HG03457 (cell line): ENCODE results near the gene FER1L5.
A peak's percentile ranks its signal among the peaks of the same experiment; 100 is the strongest.
"Not testable (repeated sequence)": the region's sequence is repeated elsewhere in the genome, so short reads cannot be mapped to it uniquely, and the experiment has no call there.

Source experiments
- ATAC-seq: cut with Tn5 transposase; IDR thresholded peaks from one replicate; pipeline ENCODE4 v1.9.1; 2021; ENCODE audit warnings: moderate number of reproducible peaks; ENCODE audit not compliant: unreplicated experiment

FER1L5 gene

DNA sequence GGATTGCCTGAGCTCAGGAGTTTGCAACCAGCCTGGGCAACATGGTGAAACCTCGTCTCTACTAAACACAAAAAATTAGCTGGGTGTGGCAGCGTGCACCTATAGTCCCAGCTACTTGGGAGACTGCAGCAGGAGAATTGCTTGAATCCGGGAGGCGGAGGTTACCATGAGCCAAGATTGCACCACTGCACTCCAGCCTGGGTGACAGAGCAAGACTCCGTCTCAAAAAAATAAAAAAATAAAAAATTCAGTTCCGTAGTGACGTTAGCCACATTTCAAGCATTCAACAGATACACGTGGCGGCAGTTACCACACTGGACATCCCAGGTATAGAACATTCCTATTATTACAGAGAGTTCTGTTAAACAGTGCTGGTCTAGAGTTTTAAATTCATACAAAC, 8.9 kb upstream of the FER1L5 start:
- ATAC-seq: no peak

DNA sequence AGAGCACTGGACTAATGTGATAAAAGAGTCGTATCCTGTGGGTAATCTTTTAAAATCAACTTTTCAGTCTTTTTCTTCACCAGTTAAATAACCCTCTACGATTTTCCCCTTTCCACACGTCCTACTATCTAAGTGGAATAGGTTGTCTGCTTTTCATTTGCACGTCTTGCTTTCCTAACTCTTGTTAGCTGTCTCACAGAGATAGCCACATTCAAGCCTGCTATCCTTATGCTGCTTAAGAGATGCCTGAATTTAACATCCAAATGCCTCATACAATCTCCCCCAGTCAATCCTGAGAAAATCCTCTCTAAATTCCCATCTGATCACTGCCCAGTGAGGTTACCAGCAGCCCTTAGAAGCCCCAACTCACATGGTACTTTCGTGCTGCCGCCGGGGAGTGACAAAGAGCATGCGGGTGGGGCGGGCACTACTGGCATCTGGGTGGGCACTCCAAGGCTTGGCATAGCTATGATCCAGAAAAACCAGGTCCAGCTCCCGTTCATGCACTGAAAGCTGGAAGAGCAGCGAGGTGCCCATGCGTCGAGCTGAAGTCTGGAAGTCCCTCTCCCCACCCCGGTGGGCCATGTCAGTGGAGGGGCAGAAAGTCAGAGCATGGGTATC, 5.9 kb upstream of the FER1L5 start:
- no peak for ATAC-seq

DNA sequence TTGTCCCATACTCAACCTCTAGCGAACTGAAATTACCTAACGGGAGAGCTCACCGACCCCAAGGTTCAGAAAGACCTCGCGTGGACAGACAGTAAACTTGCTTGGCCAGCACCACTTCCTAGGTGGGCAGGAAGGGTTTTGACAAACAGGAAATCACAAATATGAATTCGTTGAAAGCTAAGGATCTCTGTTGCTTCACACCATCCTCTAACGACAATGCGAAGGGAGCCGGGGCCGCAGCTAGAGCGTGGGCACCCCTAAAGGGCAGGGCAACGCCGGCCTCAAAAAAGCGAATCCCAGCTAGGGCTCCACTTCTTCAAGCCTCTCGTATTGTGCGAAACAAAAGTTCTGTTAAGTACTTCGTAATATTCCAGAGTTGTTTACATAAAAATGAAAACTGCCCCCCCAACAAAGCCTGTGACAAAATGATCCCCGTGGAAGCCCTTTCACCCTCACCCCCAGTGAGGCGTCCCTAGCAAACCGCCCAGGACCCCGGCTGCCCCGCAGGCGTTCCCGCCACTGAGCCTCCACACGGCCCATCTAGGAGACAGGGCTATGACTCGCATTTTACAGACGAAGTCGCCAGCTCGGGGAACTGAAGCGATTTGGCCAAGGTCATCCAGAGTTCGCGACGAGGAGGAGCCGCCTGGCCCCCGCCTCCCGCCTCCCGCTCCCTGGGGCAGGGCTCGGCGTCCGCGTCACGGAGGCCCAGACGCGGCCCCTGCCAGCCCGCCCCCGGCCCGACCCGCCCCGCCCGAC, 5.0 kb upstream of the FER1L5 start:
- ATAC-seq: peak; percentile 53

DNA sequence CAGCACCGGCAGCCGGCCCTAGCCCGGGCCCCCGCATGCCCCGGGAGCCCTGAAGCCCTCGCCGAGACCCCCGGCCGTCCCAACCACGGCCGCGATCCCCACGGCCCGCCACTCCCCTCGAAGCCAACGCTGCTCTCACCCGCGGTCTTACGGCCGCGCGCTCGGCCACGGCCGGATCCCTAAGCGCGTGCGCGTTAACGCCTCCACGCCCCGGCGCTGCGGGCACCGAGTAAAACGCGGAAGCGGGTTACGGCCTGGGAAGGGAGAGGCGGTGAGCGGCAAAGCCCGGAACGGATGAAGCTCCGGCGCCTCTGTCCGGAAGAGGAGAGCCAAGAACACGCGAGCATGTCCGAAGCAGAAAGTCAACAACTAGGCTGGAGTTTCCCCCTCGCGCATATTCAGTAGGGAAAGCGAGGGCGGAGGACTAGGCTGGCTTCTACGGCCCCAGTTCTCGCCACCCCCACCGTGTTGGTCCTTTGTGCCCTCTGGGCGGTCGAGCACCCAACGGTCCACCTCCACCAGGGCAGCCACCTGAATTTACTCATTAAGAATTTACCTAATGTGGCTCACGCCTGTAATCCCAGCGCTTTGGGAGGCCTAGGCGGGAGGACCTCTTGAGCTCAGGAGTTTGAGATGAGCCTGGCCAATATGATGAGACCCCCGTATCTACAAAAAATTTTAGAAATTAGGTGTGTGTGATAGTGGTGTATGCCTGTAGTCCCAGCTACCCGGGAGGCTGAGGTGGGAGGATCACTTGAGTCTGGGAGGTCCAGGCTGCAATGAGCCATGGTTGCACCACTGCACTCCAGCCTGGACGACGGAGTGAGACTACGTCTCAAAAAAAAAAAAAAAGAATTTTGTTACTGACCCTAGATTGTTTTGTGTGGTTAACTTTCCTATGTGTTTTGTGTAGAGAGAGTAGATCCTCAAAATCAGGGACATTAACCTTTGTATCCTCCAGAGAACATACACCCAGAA, 4.1 kb upstream of the FER1L5 start, which contains the start of gene KANSL3:
Gene KANSL3 (minus strand): TSS at position 169 of the 978 bp plus-strand sequence. CDS start 1,177 bp downstream, outside the sequence.
- ATAC-seq: peak; percentile 65

DNA sequence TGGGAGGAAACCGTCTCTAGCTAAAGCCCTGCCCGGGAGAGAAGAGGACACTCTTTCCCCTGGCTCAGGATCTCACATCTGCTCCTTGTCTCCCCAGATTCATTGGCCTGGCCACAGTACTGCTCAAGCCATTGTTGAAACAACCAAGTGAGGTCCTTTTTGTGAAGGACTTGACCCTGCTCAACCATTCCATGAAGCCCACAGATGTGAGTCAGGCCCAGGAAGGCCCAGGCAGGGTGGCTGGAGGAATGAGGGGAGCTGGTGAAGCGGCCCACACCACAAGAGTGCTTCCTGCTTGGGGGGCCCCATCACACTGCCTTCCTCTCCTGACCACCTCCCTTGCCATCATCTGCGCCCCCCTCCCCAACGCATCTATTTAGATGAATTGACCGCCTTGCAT, 5.1 kb downstream of the FER1L5 start:
- ATAC-seq: no peak

DNA sequence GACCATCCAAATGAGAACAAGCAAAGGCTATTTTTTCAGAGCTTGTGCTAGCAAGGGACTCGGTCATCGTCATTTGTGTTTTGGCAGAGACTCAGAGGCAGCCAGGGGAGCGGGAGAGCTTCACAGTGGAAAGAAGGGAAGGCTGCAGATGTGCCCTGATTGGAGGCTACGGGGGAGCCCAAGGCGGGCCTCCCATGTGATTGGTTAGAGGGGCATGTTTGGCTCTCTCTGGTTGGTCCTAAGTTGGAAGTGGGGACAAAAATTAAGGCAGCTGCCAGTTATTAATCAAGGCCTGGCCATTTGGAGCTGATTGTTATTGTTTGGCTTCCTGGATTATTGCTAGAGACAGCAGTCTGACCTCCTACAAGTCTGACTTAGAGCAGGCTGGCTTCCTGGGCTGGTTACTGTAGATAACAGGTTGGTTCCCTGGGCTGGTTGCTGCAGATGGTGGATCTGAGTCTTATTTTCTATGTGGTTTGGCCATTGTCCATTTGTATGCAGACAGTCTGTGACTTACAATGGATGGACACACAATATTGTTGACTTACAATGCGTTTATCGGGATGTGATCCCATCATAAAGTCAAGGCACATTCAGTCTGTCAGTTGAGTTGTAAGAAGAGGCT, 5.9 kb downstream of the FER1L5 start:
- no peak for ATAC-seq

DNA sequence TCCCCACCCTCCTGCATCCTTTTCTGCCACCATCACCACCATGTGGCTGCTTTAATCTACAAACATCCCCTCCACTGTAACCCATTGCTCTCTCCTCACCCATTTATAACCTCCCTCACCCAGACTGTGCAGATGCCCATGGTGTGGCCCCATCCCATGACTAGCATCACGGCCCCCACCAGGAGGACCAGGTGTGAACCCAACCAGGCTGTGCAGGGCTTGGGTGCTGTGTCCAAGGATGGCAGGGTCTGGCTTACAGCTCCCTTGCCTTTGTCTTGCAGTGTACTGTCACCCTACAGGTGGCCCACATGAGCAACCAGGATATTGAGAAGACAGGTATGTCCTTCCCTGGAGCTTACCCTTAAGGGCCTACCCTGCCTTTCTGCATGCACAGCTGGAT, 6.8 kb downstream of the FER1L5 start:
- no peak for ATAC-seq

DNA sequence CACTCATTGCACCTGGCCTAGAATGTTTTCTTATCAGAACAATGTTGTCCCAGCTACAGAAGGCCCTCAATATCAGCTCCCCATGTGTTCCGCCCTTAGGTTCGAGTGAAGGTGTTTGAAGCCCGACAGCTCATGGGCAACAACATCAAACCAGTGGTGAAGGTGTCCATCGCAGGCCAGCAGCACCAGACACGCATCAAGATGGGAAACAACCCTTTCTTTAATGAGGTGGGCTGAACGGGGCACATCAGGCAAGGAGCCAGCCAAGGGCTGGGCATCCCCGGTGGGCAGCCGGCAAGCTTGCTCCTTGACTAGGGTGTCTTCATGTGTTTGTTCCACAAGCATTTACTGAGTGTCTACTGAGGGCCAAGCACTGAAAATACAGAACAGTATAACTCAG, 9.2 kb downstream of the FER1L5 start:
- ATAC-seq: no peak

DNA sequence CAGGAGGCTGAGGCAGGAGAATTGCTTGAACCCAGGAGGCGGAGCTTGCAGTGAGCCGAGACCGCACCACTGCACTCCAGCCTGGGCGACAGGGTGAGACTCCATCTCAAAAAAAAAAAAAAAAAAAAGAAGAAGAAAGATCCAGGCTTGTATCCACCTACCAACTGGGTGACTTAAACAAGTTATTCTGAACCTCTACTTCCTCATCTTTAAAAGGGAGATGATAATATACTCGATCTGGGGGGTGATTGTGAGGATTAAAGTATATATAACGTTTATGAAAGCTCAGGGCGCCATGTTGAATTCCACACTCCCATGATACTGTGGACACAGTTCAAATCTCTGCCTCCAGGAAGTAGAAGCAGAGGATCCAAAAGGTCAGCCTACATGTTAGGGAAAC, 12.2 kb downstream of the FER1L5 start:
- not testable (repeated sequence) for ATAC-seq

DNA sequence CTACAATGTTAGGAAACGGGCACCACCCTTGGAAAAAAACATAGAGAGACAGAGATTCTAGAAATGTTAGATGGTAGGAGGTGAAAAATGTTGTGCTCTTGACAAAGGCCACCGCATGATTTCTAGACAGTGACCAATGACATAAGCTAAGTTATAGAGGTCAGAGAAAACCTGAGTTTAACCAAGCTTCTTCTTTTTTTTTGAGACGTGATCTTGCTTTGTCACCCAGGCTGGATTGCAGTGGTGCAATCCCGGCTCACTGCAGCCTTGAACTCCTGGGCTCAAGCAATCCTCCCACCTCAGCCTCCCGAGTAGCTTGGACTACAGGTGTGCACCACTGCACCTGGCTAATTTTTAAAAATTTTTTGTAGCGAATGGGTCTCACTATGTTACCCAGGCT, 13.0 kb downstream of the FER1L5 start:
- ATAC-seq: no peak

DNA sequence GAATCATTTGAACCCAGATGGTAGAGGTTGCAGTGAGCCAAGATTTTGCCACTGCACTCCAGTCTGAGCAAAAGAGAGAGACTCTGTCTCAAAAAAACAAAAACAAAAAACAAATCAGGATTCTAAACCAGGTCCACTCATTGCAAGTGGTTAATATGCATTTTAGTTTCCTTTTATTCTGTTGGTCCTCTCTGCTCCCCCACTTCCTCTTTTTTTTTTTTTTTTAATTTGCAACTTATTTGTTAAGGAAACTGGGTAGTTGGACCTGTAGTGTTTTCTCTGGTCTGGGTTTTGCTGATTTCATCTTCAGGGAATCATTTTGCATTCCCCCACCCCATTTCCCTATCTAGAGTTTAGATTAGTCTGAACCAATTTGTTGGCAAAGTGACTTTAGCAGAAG, 14.0 kb downstream of the FER1L5 start:
- no peak for ATAC-seq

DNA sequence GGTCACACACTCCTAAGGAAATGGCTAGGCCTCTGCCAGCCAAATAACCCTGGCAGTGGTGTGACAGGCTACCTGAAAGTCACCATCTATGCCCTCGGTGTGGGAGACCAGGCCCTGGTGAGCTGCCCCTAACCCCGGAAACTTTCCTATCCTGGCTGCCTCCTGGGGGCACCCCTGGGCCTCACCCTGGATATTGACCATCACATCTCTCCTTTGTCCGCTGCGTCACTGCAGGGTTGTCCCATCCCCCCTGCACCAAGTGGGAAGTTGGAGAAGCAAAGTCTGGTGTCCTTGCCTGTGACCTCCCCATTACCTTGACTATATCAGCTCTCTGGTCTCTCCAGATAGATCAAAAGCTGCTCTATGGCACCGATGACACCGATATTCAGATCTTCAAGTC, 18.8 kb downstream of the FER1L5 start:
- no peak for ATAC-seq

DNA sequence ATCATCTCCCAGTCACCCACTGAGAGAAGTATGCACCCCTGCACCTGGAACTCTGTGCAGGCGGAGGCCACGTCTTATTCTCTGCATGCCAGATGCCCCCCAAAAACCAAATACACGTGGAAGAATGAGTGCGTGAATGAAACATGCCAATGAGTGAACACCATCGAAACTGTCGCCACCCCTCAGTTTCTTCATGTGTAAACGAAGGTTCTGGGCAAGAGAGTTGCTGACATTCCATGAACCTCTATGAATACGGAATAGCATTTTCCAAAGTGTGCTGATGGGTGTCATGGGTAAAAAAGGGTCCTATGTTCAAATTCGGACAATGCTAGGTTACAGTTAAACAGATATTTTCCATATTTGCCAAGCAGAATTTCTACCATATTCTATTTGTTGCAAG, 19.8 kb downstream of the FER1L5 start:
- ATAC-seq: no peak

DNA sequence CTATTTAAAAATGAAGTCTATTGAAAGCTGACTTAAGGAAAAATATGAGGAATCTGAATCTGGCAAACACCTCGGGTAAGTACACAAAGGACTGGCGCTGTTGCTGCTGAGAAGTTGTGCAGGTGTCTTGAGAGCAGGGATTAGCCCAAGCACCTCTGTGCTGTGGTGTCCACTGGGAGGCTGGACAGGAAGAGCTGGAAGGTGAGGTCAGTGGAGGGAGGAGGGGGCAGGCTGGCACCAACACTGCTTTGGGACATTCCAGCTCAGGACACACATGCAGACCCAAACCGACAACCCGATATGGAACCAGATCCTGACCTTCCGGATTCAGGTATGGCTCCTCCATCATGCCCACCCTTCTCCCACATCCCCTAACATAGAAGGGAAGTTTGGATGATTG, 20.6 kb downstream of the FER1L5 start:
- no peak for ATAC-seq

DNA sequence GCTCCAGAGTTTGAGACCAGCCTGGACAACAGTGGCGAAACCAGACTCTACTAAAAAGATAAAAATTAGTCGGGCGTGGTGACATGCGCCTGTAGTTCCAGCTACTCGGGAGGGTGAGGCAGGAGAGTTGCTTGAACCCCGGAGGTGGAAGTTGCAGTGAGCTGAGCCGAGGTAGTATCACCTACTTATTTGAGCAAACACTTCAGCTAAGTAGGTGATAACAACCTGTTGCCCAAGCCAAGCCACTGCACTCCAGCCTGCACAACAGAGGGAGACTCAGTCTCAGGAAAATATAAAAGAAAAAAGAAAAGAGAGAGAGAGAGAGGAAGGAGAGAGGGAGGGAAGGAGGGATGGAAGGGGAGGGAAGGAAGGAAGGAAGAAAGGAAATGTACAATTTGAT, 21.3 kb downstream of the FER1L5 start:
- ATAC-seq: no peak

DNA sequence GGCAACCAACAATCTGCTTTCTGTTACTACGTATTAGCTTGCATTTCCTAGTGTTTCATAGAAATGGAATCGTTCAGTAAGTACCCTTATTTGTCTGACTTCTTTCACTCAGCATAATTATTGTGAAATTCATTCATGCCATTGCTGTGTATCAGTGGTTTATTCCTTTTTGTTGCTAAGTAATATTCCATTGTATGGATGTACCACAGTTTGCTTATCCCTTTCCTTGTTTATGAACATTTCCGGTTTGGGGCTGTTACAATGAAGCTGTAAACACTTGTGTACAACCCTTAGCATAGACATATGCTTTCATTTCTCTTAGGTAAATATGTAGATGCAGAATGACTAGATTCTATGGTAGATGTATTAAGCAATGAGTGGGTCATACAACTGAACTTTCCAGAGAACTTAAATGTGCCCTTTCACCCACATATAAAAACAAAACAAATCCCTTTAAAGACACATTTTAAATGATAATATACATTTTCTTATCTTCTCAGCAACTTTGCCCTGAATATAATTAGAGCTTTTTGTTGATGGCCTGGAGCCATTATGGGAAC, 21.9 kb downstream of the FER1L5 start:
- no peak for ATAC-seq

DNA sequence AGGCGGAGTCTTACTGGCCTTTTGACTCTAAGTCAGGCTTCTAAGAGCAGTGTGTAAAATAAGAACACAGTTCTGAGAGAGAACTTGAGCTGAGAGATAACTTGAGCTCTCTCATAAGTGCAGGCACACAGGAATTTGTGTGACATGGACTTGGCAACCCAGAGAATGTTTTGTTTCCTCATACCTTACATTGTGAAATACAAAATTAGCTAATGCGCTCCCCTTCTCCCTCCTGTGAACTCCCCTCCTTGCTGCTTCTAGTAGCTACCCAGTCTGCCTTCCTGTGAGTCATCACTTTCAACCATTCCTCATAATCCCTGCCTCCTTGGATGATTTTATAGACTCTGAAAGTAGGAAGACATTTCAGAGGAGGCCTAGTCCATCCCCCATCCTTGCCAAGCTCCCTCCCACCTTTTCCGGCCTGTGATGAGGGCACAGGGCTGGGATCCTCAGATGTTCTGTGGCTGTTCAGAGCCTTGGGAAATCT, 22.6 kb downstream of the FER1L5 start:
- ATAC-seq: no peak

DNA sequence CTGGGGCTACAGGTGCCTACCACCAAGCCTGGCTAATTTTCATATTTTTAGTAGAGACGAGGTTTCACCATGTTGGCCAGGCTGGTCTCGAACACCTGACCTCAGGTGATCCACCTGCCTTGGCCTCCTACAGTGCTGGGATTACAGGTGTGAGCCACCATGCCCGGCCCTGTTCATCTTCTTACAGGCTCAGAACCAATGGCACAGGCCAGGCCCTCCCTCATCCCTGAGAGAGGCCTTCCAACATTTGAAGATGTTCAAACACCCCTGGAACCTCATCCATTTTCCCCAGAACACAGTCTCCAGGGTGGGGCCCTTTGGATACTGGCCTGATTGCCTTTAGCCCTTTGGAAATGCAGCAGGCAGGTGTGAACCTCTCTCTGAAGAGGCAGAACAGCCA, 23.2 kb downstream of the FER1L5 start:
- not testable (repeated sequence) for ATAC-seq

DNA sequence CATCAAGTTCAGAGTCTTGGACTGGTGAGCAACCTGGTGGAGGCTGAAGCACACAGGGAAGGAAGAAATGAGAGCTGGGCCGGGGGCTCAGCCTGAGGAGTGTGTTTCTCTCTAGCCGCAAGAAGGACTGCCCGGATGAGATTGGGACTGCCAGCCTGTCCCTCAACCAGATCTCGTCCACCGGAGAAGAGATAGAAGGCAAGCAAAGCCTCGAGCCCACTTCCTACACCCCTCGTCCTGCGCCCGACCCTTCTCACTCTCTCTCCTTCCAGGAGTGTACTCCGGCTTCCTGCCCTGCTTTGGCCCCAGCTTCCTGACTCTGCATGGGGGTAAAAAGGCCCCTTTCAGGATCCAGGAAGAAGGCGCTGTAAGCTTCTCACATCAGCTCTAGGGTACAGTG, 26.2 kb downstream of the FER1L5 start:
- ATAC-seq: no peak

DNA sequence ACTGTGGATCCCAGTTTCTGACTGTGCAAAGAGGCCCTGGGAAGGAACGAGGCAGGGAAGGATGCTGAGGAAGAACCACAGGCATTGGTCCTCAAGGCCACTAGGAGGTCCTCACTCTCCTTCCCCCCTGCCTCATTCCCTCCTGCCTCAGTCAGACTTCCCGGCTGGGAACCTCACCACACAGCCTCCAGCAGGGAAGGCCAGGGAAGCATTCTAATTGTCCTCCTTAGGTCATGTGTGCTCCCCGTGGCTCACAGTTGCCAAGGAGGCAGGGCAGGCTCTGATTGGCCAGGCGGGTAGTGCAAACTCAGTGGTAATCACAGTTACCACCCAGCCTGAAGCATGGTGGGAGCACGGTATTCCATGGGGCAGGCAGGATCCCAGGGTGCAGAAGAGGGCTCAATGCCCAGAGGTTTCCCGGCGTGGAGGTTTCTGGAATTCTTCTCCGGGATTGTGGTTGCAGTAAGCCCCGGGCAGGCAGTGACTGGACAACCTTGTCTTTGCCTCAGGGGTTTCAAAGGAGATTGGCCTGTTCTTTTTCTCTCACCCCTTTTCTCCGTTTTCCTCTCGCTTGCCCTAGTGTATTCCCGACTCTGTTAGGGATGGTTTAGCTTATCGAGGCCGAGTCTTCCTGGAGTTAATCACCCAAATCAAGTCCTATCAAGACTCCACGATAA, 27.1 kb downstream of the FER1L5 start:
- ATAC-seq: no peak
